Head of caudate nucleus (tissue), 42 donors: ENCODE results near the gene IRX3.

Experiments
- DNase-seq, 42 donors: peaks; one replicate each; pipeline versions ENCODE4 v3.0.0 to v3.0.0-alpha.2; 2020 to 2021; ENCODE audit warnings: mixed read lengths in 7 of 42
- intact Hi-C: fragments of 100-400 bp; cut with DNase I; formaldehyde crosslinking; loops from one replicate; pipeline ENCODE4 v1.15.0; 2022

The IRX3 gene

GRCh38 chr16:54286366-54287130 lies at the start of gene IRX3:
TSS of gene IRX3 (minus strand) at chr16:54286787. CDS start at chr16:54286050, 737 bp downstream.
- DNase-seq, result peak in 2 of 42 donors; percentile 12 to 26

GRCh38 chr16:54335230-54335629 lies 48.6 kb upstream of the IRX3 start:
- DNase-seq, result no peak
- intact Hi-C loops, result no loop called here

More at GRCh38 chr16:54286366-54287130, at the start of gene IRX3:
- intact Hi-C loops, result loop anchor here (5.0 kb wide), 1 partner anchor 646 kb away; the partner anchor contains the start of gene IRX5

GRCh38 chr16:54334208-54334607 lies 47.6 kb upstream of the IRX3 start:
- intact Hi-C loops, result no loop called here
- no peak for DNase-seq

GRCh38 chr16:54331241-54332002 lies 44.8 kb upstream of the IRX3 start:
- DNase-seq, result no peak
- intact Hi-C loops, result no loop called here

GRCh38 chr16:54327609-54328008 lies 41.0 kb upstream of the IRX3 start:
- no peak for DNase-seq
- intact Hi-C loops, result no loop called here

- DNase-seq, result peak in 26 of 42 donors; percentile 4 to 76 (median 39)
- intact Hi-C loops, result no loop called here
Measured at GRCh38 chr16:54326266-54326662, 39.7 kb upstream of the IRX3 start.

- intact Hi-C loops, result no loop called here
- peak in 6 of 42 donors; percentile 8 to 40 (median 16) for DNase-seq
Measured at GRCh38 chr16:54325616-54326265, 39.2 kb upstream of the IRX3 start.

GRCh38 chr16:54324716-54325115 lies 38.1 kb upstream of the IRX3 start:
- no peak for DNase-seq
- intact Hi-C loops, result no loop called here

GRCh38 chr16:54320697-54321340 lies 34.2 kb upstream of the IRX3 start:
- intact Hi-C loops, result no loop called here
- DNase-seq, result no peak

GRCh38 chr16:54318941-54319340 lies 32.4 kb upstream of the IRX3 start:
- DNase-seq, result no peak
- intact Hi-C loops, result no loop called here

GRCh38 chr16:54317101-54317611 lies 30.6 kb upstream of the IRX3 start:
- DNase-seq, result no peak
- intact Hi-C loops, result no loop called here

- intact Hi-C loops, result no loop called here
- no peak for DNase-seq
Measured at GRCh38 chr16:54316095-54316889, 29.7 kb upstream of the IRX3 start.

- intact Hi-C loops, result no loop called here
- no peak for DNase-seq
Measured at GRCh38 chr16:54313789-54314188, 27.2 kb upstream of the IRX3 start.

GRCh38 chr16:54312502-54312991 lies 26.0 kb upstream of the IRX3 start:
- DNase-seq, result no peak
- intact Hi-C loops, result no loop called here

GRCh38 chr16:54309341-54309740 lies 22.8 kb upstream of the IRX3 start:
- DNase-seq, result no peak
- intact Hi-C loops, result no loop called here

- intact Hi-C loops, result no loop called here
- DNase-seq, result no peak
Measured at GRCh38 chr16:54305080-54305479, 18.5 kb upstream of the IRX3 start.

- intact Hi-C loops, result no loop called here
- no peak for DNase-seq
Measured at GRCh38 chr16:54303613-54304012, 17.0 kb upstream of the IRX3 start.

GRCh38 chr16:54297154-54297553 lies 10.6 kb upstream of the IRX3 start:
- intact Hi-C loops, result no loop called here
- no peak for DNase-seq
